ENCODE data around the gene SPAG8.

- TF ChIP-seq CTCF (IDR thresholded peaks at IDR 0.05) (no peak), EZH2 (IDR thresholded peaks at IDR 0.05; ENCODE audit: borderline replicate concordance, insufficient read depth, low read depth, low read length, poor library complexity, severe bottlenecking) (no peak)
These were observed 51.4 kb downstream of the SPAG8 start for GRCh38 chr9:35760651-35761050.

Data from B cell (primary cell).